ENCODE results near the gene RPLP1.

DNA sequence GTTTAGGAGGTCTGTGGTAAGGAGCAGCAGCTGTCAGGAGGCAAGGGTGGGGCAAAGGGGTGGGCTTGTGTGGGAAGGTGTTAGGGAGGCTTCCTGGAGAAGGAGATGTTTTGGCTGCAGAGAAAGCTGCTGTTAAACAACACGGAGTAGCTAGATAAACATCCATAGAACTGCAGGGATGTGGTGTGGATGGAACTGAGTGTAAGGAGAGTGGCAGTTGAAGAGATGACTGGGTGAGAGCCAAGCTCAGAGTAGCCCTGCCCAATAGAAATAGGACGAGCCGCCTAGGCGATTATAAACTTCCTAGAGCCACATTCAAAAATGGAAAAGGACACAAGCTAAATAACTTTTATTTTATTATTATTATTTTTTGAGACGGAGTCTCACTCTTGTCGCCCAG, 19.9 kb downstream of the RPLP1 start:
- TF ChIP-seq, protein P1, sequence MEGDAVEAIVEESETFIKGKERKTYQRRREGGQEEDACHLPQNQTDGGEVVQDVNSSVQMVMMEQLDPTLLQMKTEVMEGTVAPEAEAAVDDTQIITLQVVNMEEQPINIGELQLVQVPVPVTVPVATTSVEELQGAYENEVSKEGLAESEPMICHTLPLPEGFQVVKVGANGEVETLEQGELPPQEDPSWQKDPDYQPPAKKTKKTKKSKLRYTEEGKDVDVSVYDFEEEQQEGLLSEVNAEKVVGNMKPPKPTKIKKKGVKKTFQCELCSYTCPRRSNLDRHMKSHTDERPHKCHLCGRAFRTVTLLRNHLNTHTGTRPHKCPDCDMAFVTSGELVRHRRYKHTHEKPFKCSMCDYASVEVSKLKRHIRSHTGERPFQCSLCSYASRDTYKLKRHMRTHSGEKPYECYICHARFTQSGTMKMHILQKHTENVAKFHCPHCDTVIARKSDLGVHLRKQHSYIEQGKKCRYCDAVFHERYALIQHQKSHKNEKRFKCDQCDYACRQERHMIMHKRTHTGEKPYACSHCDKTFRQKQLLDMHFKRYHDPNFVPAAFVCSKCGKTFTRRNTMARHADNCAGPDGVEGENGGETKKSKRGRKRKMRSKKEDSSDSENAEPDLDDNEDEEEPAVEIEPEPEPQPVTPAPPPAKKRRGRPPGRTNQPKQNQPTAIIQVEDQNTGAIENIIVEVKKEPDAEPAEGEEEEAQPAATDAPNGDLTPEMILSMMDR (IDR thresholded peaks at IDR 0.05; ENCODE audit: borderline replicate concordance, extremely low read depth, low read length, poor library complexity, severe bottlenecking) = no peak
- TF ChIP-seq EZH2 (IDR thresholded peaks at IDR 0.05; ENCODE audit: borderline replicate concordance, low read depth, low read length, severe bottlenecking) = no peak
